ENCODE measurements around the gene HYI.

The HYI gene

DNA sequence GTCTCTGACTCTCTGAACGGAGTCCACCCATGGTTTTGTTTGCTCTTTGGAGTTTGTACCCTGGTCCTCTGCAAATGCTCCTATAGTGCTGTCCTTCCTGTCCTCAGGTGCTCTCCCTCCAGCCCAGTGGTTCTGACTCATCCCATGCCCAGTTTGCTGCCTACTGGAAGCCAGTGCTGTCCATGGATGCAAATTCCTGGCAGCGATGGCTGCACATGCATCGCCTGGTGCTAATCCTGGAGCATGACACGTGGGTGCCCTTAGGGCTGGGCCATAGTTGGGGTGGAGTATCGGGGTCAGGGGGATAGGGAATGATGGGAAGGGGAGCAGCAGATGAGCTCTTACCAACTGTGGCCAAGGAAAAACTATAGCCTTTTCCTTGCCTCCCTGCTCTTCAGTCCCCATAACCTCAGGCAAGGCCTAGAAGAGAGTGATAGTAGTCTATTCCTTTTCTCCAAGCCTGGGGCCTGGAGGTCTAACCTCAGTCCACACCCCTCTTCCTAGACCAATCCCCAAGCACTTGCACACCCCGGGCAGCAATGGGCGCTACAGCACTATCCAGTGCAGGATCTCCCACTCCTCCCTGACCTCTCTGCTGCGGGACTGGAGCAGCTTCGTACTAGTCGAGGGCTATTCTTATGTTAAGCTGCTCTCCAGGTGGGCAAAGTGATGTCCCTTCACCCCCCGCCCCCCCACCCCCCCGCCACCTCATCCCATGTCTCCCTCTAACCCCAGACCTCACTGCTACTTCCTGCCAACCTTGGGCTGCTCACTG is 31.6 kb downstream of the HYI start:
- DNase-seq (ENCODE audit: low read depth) = no peak
- TF ChIP-seq, protein P1, sequence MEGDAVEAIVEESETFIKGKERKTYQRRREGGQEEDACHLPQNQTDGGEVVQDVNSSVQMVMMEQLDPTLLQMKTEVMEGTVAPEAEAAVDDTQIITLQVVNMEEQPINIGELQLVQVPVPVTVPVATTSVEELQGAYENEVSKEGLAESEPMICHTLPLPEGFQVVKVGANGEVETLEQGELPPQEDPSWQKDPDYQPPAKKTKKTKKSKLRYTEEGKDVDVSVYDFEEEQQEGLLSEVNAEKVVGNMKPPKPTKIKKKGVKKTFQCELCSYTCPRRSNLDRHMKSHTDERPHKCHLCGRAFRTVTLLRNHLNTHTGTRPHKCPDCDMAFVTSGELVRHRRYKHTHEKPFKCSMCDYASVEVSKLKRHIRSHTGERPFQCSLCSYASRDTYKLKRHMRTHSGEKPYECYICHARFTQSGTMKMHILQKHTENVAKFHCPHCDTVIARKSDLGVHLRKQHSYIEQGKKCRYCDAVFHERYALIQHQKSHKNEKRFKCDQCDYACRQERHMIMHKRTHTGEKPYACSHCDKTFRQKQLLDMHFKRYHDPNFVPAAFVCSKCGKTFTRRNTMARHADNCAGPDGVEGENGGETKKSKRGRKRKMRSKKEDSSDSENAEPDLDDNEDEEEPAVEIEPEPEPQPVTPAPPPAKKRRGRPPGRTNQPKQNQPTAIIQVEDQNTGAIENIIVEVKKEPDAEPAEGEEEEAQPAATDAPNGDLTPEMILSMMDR (conservative IDR thresholded peaks at IDR 0.05; ENCODE audit: low read length) = no peak
- H3K4me3 ChIP-seq (ENCODE audit: low read length) = no peak overlapping the region

DNA sequence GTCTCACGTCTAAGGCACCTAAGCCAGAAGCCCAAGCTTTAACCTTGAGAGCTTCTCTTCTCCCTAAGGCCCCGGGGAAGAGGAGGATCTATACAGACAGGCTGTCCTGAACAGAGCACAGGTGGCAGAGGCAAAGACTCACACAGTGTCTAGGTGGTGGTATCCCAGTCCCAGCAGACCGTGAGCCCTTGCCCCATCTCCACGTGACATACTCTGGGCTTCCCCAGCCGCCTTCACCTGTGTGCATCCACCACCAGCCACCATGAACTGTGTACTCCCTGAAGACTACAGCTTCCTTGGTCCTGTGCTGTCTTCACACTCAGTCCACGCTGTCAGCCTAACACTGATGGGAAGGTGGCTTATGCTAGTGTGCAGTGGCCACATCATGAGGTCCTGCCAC is 32.3 kb downstream of the HYI start:
- H3K4me3 ChIP-seq (ENCODE audit: low read length) = no peak overlapping the region
- no peak for DNase-seq (ENCODE audit: low read depth)
- TF ChIP-seq, protein P1 (conservative IDR thresholded peaks at IDR 0.05; ENCODE audit: low read length) = no peak

DNA sequence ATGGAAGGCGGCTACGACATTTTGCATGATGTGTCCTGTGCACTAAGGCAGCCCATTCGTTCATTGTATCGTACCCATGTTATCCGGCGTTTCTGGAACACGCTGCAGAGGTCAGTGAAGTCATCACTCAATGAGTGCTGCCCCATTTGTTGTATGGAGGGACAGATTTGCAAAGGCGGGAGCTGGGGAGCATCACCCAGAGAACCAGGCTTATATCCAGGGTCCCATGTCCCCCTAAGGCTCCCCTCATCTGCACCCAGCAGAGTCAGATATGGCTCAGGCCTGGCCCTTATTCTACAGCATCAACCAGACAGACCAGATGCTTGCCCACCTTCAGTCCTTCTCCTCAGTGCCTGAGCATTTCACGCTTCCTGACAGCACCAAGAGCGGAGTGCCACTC is 32.9 kb downstream of the HYI start:
- no peak overlapping the region for H3K4me3 ChIP-seq (ENCODE audit: low read length)
- TF ChIP-seq, protein P1 (conservative IDR thresholded peaks at IDR 0.05; ENCODE audit: low read length) = no peak
- no peak for DNase-seq (ENCODE audit: low read depth)

DNA sequence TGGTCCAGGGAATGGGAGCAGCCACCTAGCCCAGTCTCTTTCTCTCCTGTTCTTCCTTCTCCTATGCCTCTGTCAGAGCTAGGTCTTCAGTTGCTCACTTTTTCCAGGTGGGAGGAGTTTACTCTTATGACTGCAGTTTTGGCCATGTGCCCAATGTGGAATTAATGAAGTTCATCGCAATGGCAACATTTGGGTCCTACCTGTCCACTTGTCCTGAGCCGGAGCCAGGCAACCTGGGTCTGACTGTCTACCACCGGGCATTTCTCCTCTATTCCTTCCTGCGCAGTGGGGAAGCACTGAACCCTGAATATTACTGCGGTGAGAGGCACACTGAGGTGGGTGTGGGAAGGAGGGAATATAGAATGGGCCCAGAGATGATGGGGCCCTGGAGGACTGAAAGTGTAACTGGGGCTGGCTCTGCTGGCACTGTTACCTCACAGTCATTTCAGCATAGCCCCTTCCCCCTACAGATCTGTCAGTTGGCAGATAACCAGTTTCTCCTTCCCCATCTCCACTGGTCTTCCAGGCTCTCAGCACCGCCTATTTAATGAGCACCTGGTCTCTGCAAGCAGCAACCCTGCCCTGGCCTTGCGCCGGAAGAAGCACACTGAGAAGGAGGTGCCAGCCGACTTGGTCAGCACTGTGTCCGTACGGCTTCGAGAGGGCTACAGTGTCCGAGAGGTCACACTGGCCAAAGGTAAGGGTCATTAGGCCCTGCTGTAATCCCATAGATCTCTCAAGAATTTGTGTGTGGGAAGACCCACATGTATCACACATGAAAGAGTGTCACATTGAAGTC is 33.9 kb downstream of the HYI start:
- TF ChIP-seq, protein P1 (conservative IDR thresholded peaks at IDR 0.05; ENCODE audit: low read length) = no peak
- no peak for DNase-seq (ENCODE audit: low read depth)
- H3K4me3 ChIP-seq (ENCODE audit: low read length) = no peak overlapping the region

DNA sequence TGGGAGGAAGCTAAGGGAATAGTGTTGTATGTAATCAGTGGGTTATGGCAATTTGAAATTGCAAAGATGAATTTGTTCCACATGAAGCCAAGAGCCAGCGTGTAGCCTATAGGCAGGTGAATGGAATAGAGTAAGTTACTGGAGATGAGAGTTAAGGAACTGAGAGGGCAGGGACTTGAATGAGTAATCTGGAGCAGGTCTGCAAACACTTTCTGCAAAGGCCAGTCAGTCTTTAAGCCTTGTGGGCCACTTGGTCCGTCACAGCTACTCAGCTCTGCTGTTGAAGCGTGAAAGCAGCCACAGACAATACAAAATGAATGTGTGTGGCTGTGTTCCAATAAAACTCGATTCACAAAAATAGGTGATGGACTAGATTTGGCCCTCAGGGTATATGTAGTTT is 34.9 kb downstream of the HYI start:
- TF ChIP-seq, protein P1 (conservative IDR thresholded peaks at IDR 0.05; ENCODE audit: low read length) = no peak
- H3K4me3 ChIP-seq (ENCODE audit: low read length) = no peak overlapping the region
- DNase-seq (ENCODE audit: low read depth) = no peak

DNA sequence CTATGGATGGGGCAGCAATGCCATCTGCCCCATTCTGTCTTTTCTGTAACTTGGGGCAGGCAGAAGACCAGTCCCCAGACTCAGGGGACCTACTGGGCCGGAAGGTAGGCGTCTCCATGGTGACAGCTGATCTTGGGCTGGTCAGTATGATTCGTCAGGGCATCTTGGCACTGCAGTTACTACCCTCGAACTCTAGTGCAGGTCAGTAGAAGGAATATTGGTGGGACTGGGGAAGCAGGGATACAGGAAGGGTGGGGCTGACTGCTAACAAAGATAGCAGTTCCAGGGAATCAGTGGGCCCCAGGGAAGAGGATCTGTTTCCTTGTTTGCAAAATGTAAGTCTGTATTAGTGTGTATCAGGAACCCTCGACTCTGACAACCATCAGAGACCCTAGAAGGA is 37.8 kb downstream of the HYI start:
- TF ChIP-seq, protein P1 (conservative IDR thresholded peaks at IDR 0.05; ENCODE audit: low read length) = no peak
- no peak for DNase-seq (ENCODE audit: low read depth)
- no peak overlapping the region for H3K4me3 ChIP-seq (ENCODE audit: low read length)

All from AG10803 (cell line).